Gastrocnemius medialis (tissue), 4 donors: ENCODE measurements around the gene B3GNT8. TPM values are rescaled to one million over a fixed set of nuclear protein-coding genes. Genes with fewer than 3 reads are reported as not detected.

Source experiments
- ATAC-seq, 2 donors: fragments of 150-250 bp; one replicate each; pipeline ENCODE4 v1.9.1; 2016
- DNase-seq, 2 donors: peaks; one replicate each; pipeline ENCODE4 v3.0.0-alpha.2; 2019
- H3K27ac ChIP-seq, 4 donors: fragments of 200-600 bp; sonication (generic); 1 replicate in 1 of 4; 2 replicates in 3 of 4; pipeline ENCODE4 v1.5.1; 2016 to 2018; ENCODE audit warnings: mild to moderate bottlenecking in 2 of 4, moderate library complexity in 1 of 4
- H3K27me3 ChIP-seq, 3 donors: fragments of 200-600 bp; sonication (generic) in 2 of 3; 1 replicate in 1 of 3; 2 replicates in 2 of 3; pipeline versions ENCODE4 v1.5.1 to v1.6.0; 2016 to 2019; ENCODE audit warnings: mild to moderate bottlenecking in 1 of 3, moderate library complexity in 1 of 3
- H3K36me3 ChIP-seq, 2 donors: fragments of 200-600 bp; sonication (generic) in 1 of 2; one replicate each; pipeline ENCODE4 v1.5.1; 2017 to 2018
- H3K4me1 ChIP-seq, 2 donors: fragments of 200-600 bp; sonication (generic) in 1 of 2; one replicate each; pipeline ENCODE4 v1.5.1; 2016 to 2017; ENCODE audit warnings: mild to moderate bottlenecking in 2 of 2
- H3K4me3 ChIP-seq, 4 donors: fragments of 200-600 bp; sonication (generic) in 3 of 4; 1 replicate in 1 of 4; 2 replicates in 3 of 4; pipeline ENCODE4 v1.5.1; 2016 to 2019; ENCODE audit warnings: mild to moderate bottlenecking in 2 of 4
- H3K9me3 ChIP-seq, 3 donors: fragments of 200-600 bp; sonication (generic) in 2 of 3; 1 replicate in 1 of 3; 2 replicates in 2 of 3; pipeline ENCODE4 v1.5.1; 2016 to 2019
- CTCF ChIP-seq, 5 experiments: fragments of 450-650 bp in 3 of 5; fragments of 200-600 bp in 2 of 5; sonication (generic) in 2 of 5; IDR thresholded peaks in 4 of 5; conservative IDR thresholded peaks in 1 of 5; 1 replicate in 4 of 5; 2 replicates in 1 of 5; pipeline ENCODE4 v1.5.1; 2016 to 2019; ENCODE audit warnings: antibody characterized with exemption in 5 of 5, mild to moderate bottlenecking in 3 of 5, moderate library complexity in 3 of 5
- POLR2A ChIP-seq, 2 donors: fragments of 450-650 bp; IDR thresholded peaks; one replicate each; pipeline ENCODE4 v1.6.1; 2017; ENCODE audit warnings: antibody characterized with exemption in 2 of 2, mild to moderate bottlenecking in 2 of 2, moderate library complexity in 2 of 2
- in situ Hi-C, 4 donors: fragments of 200-750 bp; cut with MboI; loops; one replicate each; pipeline versions ENCODE4 v1.15.0 to v1.8.0; 2017; ENCODE audit warnings: low sequenced_read_pairs in 4 of 4
- intact Hi-C: fragments of 100-400 bp; cut with DNase I; formaldehyde crosslinking; loops from one replicate; pipeline ENCODE4 v1.15.1; 2023; ENCODE audit warnings: low total_unique reads
- total RNA-seq, 4 donors: library from RNA; depleted of rRNA; stranded (reverse); fragments of >200 nt; gene quantifications; one replicate each; pipeline versions ENCODE4 v1.1.0 to v1.2.3, GENCODE V29; 2016

B3GNT8 gene
- total RNA-seq, 4 donors from 2014 or later = 0.24 to 0.33 (median 0.33) TPM; not detected in 1

GRCh38 chr19:41457241-41457640 lies 30.1 kb upstream of the B3GNT8 start:
- H3K27ac ChIP-seq = peak overlapping the region in 1 of 4 donors; percentile 22
- peaks cover 0 to 6% (median 6%) of the 10 kb centered on the region in 3 donors for H3K27me3 ChIP-seq
- DNase-seq = no peak
- no peak for ATAC-seq
- peaks cover 0 to 3% of the 10 kb centered on the region in 2 donors for H3K4me1 ChIP-seq
- no peaks in the 10 kb centered on the region for H3K9me3 ChIP-seq
- no peak overlapping the region for H3K4me3 ChIP-seq
- no peaks in the 10 kb centered on the region for H3K36me3 ChIP-seq
- in situ Hi-C loops = no loop called here
- no peak for TF ChIP-seq POLR2A (IDR thresholded peaks at IDR 0.05)
- TF ChIP-seq CTCF (IDR thresholded peaks at IDR 0.05 in 4 of 5, conservative IDR thresholded peaks at IDR 0.05 in 1 of 5) = no peak
- intact Hi-C loops = no loop called here

GRCh38 chr19:41456342-41456918 lies 29.3 kb upstream of the B3GNT8 start:
- H3K4me3 ChIP-seq = peak overlapping the region in 1 of 4 donors; percentile 6
- ATAC-seq = peak in 1 of 2 donors; percentile 18
- intact Hi-C loops (no loop called here), in situ Hi-C loops (no loop called here)
- no peaks in the 10 kb centered on the region for H3K9me3 ChIP-seq
- H3K4me1 ChIP-seq = peaks cover 0 to 3% of the 10 kb centered on the region in 2 donors
- no peak for TF ChIP-seq CTCF (IDR thresholded peaks at IDR 0.05 in 4 of 5, conservative IDR thresholded peaks at IDR 0.05 in 1 of 5)
- TF ChIP-seq POLR2A (IDR thresholded peaks at IDR 0.05) = no peak
- peak overlapping the region in 3 of 4 donors; percentile 22 to 66 (median 51) for H3K27ac ChIP-seq
- DNase-seq = no peak
- peaks cover 0 to 6% (median 6%) of the 10 kb centered on the region in 3 donors for H3K27me3 ChIP-seq
- no peaks in the 10 kb centered on the region for H3K36me3 ChIP-seq

GRCh38 chr19:41455936-41456335 lies 28.8 kb upstream of the B3GNT8 start:
- TF ChIP-seq CTCF (IDR thresholded peaks at IDR 0.05 in 4 of 5, conservative IDR thresholded peaks at IDR 0.05 in 1 of 5) = no peak
- TF ChIP-seq POLR2A (IDR thresholded peaks at IDR 0.05) = no peak
- intact Hi-C loops = no loop called here
- Histone ChIP-seq H3K9me3 (no peaks in the 10 kb centered on the region), H3K4me3 (peak overlapping the region in 1 of 4 donors; percentile 6), H3K27ac (peak overlapping the region in 2 of 4 donors; percentile 22 to 34), H3K4me1 (peaks cover 0 to 3% of the 10 kb centered on the region in 2 donors), H3K27me3 (peaks cover 0 to 6% (median 6%) of the 10 kb centered on the region in 3 donors), H3K36me3 (no peaks in the 10 kb centered on the region)
- in situ Hi-C loops = no loop called here
- ATAC-seq (no peak), DNase-seq (no peak)

- DNase-seq = no peak
- intact Hi-C loops = no loop called here
- TF ChIP-seq POLR2A (IDR thresholded peaks at IDR 0.05) (no peak), CTCF (IDR thresholded peaks at IDR 0.05 in 4 of 5, conservative IDR thresholded peaks at IDR 0.05 in 1 of 5) (no peak)
- Histone ChIP-seq H3K27ac (no peak overlapping the region), H3K27me3 (no peaks in the 10 kb centered on the region), H3K4me3 (no peak overlapping the region), H3K36me3 (no peaks in the 10 kb centered on the region), H3K9me3 (no peaks in the 10 kb centered on the region), H3K4me1 (peaks cover 3 to 6% of the 10 kb centered on the region in 2 donors)
- no peak for ATAC-seq
- in situ Hi-C loops = loop anchor here in 1 of 4 donors (5.0 kb wide), 1 partner anchor 120 kb away; no protein-coding TSS in a partner anchor
Measured at GRCh38 chr19:41452584-41453275, 25.6 kb upstream of the B3GNT8 start.
